Measurements from ENCODE around the gene FAM13C.

- TF ChIP-seq POLR2A (IDR thresholded peaks at IDR 0.05; ENCODE audit: low read depth, low read length) (no peak), TAF1 (IDR thresholded peaks at IDR 0.05; ENCODE audit: borderline replicate concordance, low read depth, low read length) (no peak), POLR2AphosphoS5 (IDR thresholded peaks at IDR 0.05; ENCODE audit: low read depth, low read length) (no peak)
Measured at GRCh38 chr10:59271160-59271559, 91.2 kb downstream of the FAM13C start.
